HG03139 (cell line): Measurements from ENCODE around the gene TPCN1.

Source experiments
- ATAC-seq: cut with Tn5 transposase; IDR thresholded peaks from one replicate; pipeline ENCODE4 v1.9.1; 2021; ENCODE audit not compliant: unreplicated experiment

The TPCN1 gene

DNA sequence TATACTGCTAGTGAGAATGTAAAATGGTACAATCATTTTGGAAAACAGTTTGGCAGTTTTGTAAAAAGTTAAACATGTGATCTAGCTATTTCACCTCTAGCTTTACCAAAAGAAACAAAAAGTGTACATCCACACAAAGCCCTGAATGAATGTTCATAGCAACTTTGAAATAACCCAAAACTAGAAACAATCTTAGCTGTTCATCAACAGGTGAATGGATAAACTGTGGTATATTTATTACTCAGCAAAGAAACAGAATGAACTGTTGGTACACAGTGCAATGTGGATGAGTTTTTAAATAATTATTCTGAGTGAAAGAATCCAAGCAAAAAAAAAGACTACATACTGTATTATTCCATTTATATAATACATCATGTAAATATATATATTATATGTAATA lies 36.3 kb downstream of the TPCN1 start:
- no peak for ATAC-seq

DNA sequence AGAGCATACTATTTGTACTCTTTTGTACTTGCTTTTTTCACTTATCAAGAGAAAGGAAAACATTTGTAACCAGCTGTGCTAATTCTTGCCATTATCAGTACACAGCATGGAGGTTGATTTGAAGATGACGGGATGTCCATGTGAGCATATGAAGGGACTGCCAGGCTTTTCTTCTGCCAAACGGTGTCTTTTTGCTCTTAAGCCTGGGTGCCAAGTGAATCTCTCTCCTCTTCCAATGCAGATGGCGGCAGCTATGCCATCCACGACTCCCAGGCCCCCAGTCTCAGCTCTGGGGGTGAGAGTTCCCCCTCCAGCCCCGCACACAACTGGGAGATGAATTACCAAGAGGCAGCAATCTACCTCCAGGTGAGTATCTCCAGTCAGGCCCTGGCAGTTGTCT lies 38.9 kb downstream of the TPCN1 start:
- no peak for ATAC-seq

GRCh38 chr12:113260636-113261300 lies 39.5 kb downstream of the TPCN1 start:
- no peak for ATAC-seq

DNA sequence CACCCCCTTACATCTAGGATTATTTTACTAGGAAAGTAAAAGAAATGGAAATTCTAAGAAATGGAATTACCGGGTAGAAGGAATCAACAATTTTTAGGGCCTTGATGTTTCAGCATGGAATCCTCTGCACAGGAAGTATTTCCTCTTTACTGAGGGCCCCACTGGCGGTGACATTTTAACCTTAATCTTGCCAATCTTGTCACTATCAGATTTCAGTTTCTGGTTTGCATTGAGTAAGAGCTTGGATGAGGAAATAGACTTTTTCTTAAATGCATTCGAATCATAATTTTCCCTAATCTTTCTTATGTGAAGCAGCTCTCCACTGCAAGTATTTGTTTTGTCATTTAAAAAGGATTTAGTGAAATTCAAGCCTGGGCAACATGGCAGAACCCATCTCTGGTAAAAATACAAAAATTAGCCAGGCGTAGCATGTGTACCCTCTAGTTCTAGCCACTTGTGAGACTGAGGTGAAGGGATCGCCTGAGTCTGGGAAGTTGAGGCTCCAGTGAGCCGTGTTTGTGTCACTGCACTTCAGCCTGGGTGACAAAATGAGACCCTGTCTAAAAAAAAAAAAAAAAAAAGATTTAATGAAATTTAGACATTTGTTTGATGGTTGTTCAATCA lies 40.7 kb downstream of the TPCN1 start:
- no peak for ATAC-seq

DNA sequence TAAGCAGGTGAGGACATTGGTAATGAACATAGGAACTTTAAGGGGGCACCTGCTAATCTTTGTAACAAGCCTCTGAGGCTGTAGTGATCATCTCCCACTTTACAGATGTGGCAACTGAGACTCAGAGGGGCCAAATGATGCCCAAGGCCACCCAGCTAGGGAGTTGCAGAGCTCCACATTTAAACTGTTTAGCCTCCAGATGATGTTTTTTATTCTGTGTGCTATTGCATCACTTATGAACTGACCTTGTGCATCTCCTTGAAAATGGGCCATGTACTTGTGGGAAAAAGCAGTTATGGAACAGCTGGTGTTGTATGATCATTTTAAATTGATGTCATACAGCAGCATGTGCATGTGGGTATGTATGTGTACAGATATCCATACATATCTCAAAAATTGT lies 41.4 kb downstream of the TPCN1 start:
- ATAC-seq = no peak

- no peak for ATAC-seq
These were observed 42.2 kb downstream of the TPCN1 start for GRCh38 chr12:113263431-113263963.

DNA sequence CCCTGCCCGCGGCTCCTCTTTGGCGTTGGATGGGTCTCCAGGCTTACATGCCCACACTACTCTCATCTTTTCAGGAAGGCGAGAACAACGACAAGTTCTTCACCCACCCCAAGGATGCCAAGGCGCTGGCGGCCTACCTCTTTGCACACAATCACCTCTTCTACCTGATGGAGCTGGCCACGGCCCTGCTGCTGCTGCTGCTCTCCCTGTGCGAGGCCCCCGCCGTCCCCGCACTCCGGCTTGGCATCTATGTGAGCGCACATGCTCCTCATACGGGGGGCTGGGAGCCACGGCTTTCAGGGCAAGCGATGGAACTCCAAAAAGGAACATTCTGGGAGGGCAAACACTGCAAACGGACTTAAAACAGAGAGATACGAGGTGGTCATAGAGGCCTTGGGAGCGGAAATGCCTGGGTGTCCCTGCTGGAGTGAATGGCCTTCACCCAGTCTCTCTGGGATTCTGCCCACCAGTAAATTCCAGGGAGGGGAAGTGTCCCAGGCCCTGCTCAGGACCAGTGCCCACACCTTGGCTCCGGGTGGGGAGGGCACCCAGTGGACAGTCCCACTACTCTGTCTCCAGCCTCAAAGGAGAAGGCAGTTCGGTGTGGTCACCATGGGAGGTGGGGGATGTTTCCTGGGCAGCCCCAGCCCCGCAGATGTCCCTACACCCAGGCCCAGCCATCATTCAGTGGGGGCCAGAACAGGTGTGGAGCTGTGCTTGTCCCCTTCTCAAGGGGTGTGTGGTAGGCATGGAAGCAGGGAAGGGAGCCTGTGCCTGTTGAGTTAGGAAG lies 45.0 kb downstream of the TPCN1 start:
- no peak for ATAC-seq

GRCh38 chr12:113267621-113268020 lies 46.4 kb downstream of the TPCN1 start:
- ATAC-seq = no peak

DNA sequence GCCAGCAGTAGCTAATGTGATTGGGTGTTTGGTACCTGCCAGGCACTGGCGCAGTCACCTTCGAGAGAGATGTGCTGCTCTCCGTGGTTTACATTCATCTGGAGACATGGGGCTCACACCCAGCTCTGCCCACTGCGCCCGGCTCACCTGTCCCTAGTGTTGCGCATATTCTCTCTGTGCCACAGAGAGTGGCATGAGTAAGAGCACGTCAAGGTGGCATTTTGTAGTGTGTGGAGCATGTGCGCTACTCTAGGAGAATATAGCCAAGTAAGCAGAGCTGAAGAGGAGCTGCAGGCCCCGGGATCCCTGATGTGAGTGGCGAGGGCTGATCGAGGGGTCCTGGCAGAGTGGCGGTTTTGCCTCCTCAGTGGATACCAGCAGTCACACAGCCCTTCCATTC lies 46.9 kb downstream of the TPCN1 start:
- ATAC-seq = no peak

- no peak for ATAC-seq
These were observed 47.4 kb downstream of the TPCN1 start for GRCh38 chr12:113268621-113269020.

- ATAC-seq = no peak
These were observed 48.1 kb downstream of the TPCN1 start for GRCh38 chr12:113269257-113269943.

DNA sequence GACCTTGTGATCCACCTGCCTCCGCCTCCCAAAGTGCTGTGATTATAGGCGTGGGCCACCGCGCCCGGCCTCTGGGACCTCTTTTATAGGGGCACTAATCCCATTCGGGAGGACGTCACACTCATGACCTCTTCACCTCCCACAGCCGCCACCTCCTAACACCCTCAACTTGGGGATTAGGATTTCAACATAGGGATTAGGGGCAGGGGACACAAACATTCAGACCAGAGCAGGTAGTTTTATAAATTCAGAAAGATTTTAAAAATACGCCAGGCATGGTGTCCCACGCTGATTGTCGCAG lies 49.4 kb downstream of the TPCN1 start:
- ATAC-seq = no peak

- no peak for ATAC-seq
These were observed 50.2 kb downstream of the TPCN1 start for GRCh38 chr12:113271466-113271852.

- ATAC-seq = no peak
These were observed 50.7 kb downstream of the TPCN1 start for GRCh38 chr12:113271853-113272561.

- ATAC-seq = no peak
These were observed 51.9 kb downstream of the TPCN1 start for GRCh38 chr12:113273053-113273725.

GRCh38 chr12:113274848-113275247 lies 53.6 kb downstream of the TPCN1 start:
- no peak for ATAC-seq

DNA sequence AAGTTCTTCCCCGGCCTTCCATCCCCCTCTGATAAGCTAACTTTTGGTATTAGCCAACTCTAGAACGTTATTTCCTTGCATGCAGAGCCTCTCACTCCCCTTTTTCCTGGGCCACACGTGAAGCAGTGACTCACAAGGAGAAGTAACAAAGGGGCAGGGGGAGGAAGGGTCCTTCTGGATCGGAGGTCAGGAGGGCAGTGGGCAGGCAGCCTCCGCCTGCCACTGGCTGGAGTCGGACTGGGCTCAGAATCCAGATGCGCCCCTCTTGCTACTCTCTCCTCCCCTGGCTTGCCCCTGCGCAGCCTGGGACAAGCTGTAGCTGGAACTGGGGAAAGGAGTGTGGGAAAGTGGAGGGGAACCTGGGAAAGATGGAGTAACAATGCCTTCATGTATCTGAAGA lies 55.0 kb downstream of the TPCN1 start:
- no peak for ATAC-seq

- no peak for ATAC-seq
These were observed 55.8 kb downstream of the TPCN1 start for GRCh38 chr12:113276946-113277500.

GRCh38 chr12:113277511-113277910 lies 56.2 kb downstream of the TPCN1 start:
- no peak for ATAC-seq

DNA sequence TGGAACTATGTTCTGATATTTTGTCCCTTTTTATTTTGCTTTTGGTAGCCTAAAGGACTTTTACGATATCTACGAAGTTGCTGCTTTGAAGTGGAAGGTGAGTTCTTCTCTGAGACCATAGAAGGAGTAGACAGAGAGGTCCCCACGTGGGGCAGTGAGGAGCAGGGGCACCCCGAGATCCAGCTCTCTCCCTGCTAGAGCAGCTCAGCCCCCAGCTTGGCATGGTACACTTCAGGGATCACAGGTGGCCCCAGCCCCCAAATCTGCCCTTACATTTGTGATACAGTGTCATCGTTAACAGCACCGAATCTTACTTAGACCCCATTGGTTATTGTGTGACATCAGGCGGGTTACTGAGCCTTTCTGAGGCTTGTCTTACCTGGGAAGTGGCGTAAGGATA lies 56.9 kb downstream of the TPCN1 start:
- no peak for ATAC-seq
